Measurements from ENCODE around the gene FBH1. TPM values are rescaled to one million over a fixed set of nuclear protein-coding genes. Genes with fewer than 3 reads are reported as not detected.
"Not testable (repeated sequence)": the region's sequence is repeated elsewhere in the genome, so short reads cannot be mapped to it uniquely, and the experiment has no call there.

The FBH1 gene
- total and polyA plus RNA-seq, 4 experiments from 2014 or later = 71.1 to 97.5 (median 83.6) TPM

DNA sequence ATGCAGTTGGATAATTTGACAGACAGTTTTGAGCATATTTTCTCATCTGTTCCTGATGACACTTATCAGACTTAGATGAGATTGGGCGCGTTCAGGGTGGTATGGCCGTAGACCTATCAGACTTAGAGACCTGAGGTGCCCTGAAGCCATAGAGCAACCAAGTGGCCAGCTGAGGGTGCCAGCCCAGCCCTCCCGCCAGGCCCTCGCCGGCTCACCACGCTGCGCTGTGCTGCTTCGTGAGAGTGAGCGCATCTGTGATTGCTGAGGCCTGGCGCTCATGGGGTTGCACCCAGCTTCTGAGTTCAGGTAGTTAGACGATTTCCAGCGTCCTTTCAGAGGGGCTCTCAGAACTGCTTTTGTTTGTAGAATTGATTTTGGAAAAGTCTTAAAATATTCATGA is 10.2 kb downstream of the FBH1 start:
- peaks cover 32 to 36% of the 10 kb centered on the region in 2 donors for H3K36me3 Mint-ChIP-seq
- POLR2A ChIA-PET (ENCODE audit: partially characterized antibody) = interaction anchor here (1.1 to 1.2 kb wide), 2 partner anchors 10 to 12 kb away, joined by 3 read pairs; partner anchors contain the start of genes ANKRD16 and FBH1
- H3K27me3 Mint-ChIP-seq = no peaks in the 10 kb centered on the region
- no peak overlapping the region for H3K27ac Mint-ChIP-seq
- Histone ChIP-seq H3K36me3 (ENCODE audit: insufficient read depth, low read length) (no peaks in the 10 kb centered on the region), H3K9me3 (ENCODE audit: control insufficient read depth in 1 of 2, low read length in 2 of 2) (no peaks in the 10 kb centered on the region), H3K27me3 (ENCODE audit: insufficient read depth, low read length) (no peaks in the 10 kb centered on the region), H3K27ac (ENCODE audit: low read depth, low read length) (no peak overlapping the region), H3K4me1 (ENCODE audit: insufficient read depth, low read length) (peaks cover 20% of the 10 kb centered on the region), H3K4me3 (ENCODE audit: low read length in 2 of 2) (no peak overlapping the region)
- intact Hi-C loops (cut with micrococcal nuclease) = no loop called here
- H3K4me1 Mint-ChIP-seq = peaks cover 16 to 47% (median 27%) of the 10 kb centered on the region in 4 donors
- CTCF ChIA-PET (ENCODE audit: partially characterized antibody) = no interaction called here
- no peak for DNase-seq
- peaks cover 0 to 4% (median 0%) of the 10 kb centered on the region in 8 donors for H3K9me3 Mint-ChIP-seq
- no peak overlapping the region for H3K4me3 Mint-ChIP-seq

DNA sequence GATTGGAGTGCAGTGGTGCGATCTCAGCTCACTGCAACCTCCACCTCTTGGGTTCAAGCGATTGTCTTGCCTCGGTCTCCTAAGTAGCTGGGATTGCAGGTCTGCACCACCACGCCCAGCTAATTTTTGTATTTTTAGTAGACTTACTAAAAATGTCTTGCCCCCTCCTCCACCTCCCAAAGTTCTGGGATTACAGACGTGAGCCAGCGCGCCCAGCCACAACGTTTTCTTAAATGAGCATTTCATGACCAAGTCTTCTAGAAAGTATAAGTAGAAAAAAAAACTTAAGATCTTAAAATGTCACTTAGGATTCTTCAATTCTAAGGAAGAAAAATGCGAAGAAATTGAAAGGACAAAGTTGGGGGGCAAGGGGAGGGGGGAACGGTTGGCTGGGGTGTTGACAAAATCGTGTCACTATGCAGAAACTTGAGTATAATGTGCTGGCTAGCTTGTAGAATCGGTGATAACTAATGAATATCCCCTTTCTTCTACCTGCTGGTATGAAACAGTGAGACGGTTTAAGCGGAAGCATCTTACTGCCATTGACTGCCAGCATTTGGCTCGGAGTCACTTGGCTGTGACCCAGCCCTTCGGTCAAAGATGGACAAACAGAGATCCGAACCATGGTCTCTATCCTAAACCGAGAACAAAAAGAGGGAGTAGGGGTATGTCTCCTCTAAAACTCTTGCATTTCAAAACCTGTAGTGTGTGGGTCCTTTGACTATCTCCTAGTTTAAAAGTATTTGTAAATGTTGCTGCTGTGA is 12.7 kb downstream of the FBH1 start:
- DNase-seq = no peak
- Histone ChIP-seq H3K4me1 (ENCODE audit: insufficient read depth, low read length) (peaks cover 11% of the 10 kb centered on the region), H3K9me3 (ENCODE audit: control insufficient read depth in 1 of 2, low read length in 2 of 2) (no peaks in the 10 kb centered on the region), H3K4me3 (ENCODE audit: low read length in 2 of 2) (no peak overlapping the region), H3K36me3 (ENCODE audit: insufficient read depth, low read length) (no peaks in the 10 kb centered on the region), H3K27ac (ENCODE audit: low read depth, low read length) (no peak overlapping the region), H3K27me3 (ENCODE audit: insufficient read depth, low read length) (no peaks in the 10 kb centered on the region)
- peaks cover 13 to 44% (median 22%) of the 10 kb centered on the region in 4 donors for H3K4me1 Mint-ChIP-seq
- peak overlapping the region in 1 of 7 donors; percentile 23 for H3K27ac Mint-ChIP-seq
- intact Hi-C loops (cut with micrococcal nuclease) = no loop called here
- no peaks in the 10 kb centered on the region for H3K27me3 Mint-ChIP-seq
- no peak overlapping the region for H3K4me3 Mint-ChIP-seq
- H3K36me3 Mint-ChIP-seq = peaks cover 24 to 35% of the 10 kb centered on the region in 2 donors
- CTCF ChIA-PET (ENCODE audit: partially characterized antibody) = no interaction called here
- H3K9me3 Mint-ChIP-seq = peaks cover 0 to under 1% (median 0%) of the 10 kb centered on the region in 8 donors
- POLR2A ChIA-PET (ENCODE audit: partially characterized antibody) = no interaction called here

DNA sequence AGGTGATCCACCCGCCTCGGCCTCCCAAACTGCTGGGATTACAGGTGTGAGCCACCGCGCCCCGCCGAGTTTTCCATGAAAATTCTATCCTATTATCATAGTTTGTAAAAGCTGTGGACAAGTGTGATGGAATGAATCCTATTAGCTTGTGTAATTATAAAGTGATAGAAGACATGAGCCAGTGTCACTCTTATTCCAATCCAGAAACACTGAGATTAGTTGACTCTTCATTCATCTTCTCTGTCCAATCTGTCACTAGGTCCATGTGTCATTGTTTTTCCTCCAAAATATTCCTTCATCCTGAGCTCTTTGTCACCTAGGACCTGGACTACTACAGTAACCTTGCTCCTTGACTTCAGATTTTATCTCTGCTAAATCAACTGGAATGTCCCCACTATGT is 13.5 kb downstream of the FBH1 start:
- CTCF ChIA-PET (ENCODE audit: partially characterized antibody) = interaction anchor here (0.7 kb wide), 1 partner anchor 450 kb away, joined by 3 read pairs; no protein-coding TSS in a partner anchor

GRCh38 chr10:5904227-5904626 is 14.2 kb downstream of the FBH1 start:
- Histone ChIP-seq H3K27ac (ENCODE audit: low read depth, low read length) (no peak overlapping the region), H3K9me3 (ENCODE audit: control insufficient read depth in 1 of 2, low read length in 2 of 2) (no peaks in the 10 kb centered on the region), H3K27me3 (ENCODE audit: insufficient read depth, low read length) (no peaks in the 10 kb centered on the region), H3K4me3 (ENCODE audit: low read length in 2 of 2) (no peak overlapping the region), H3K4me1 (ENCODE audit: insufficient read depth, low read length) (peaks cover 12% of the 10 kb centered on the region), H3K36me3 (ENCODE audit: insufficient read depth, low read length) (peaks cover 6% of the 10 kb centered on the region)
- Mint-ChIP-seq H3K27ac (peak overlapping the region in 3 of 7 donors; percentile 17 to 86 (median 31)), H3K9me3 (no peaks in the 10 kb centered on the region), H3K4me1 (peaks cover 14 to 44% (median 23%) of the 10 kb centered on the region in 4 donors), H3K27me3 (no peaks in the 10 kb centered on the region), H3K4me3 (no peak overlapping the region), H3K36me3 (peaks cover 32 to 42% of the 10 kb centered on the region in 2 donors)
- no peak for DNase-seq
- intact Hi-C loops (cut with micrococcal nuclease) = no loop called here
- ChIA-PET POLR2A (ENCODE audit: partially characterized antibody) (no interaction called here), CTCF (ENCODE audit: partially characterized antibody) (no interaction called here)

More for the DNA sequence above, 13.5 kb downstream of the FBH1 start:
- no peak overlapping the region for H3K27ac ChIP-seq (ENCODE audit: low read depth, low read length)
- POLR2A ChIA-PET (ENCODE audit: partially characterized antibody) = interaction anchor here (0.7 kb wide), 1 partner anchor 62 kb away, joined by 3 read pairs; no protein-coding TSS in a partner anchor
- no peak for DNase-seq
- H3K4me3 ChIP-seq (ENCODE audit: low read length in 2 of 2) = no peak overlapping the region
- Mint-ChIP-seq H3K36me3 (peaks cover 26 to 38% of the 10 kb centered on the region in 2 donors), H3K27ac (no peak overlapping the region), H3K4me1 (peaks cover 14 to 47% (median 26%) of the 10 kb centered on the region in 4 donors), H3K27me3 (no peaks in the 10 kb centered on the region), H3K4me3 (no peak overlapping the region), H3K9me3 (no peaks in the 10 kb centered on the region)
- no peaks in the 10 kb centered on the region for H3K9me3 ChIP-seq (ENCODE audit: control insufficient read depth in 1 of 2, low read length in 2 of 2)
- H3K27me3 ChIP-seq (ENCODE audit: insufficient read depth, low read length) = no peaks in the 10 kb centered on the region
- H3K36me3 ChIP-seq (ENCODE audit: insufficient read depth, low read length) = no peaks in the 10 kb centered on the region
- intact Hi-C loops (cut with micrococcal nuclease) = no loop called here
- peaks cover 12% of the 10 kb centered on the region for H3K4me1 ChIP-seq (ENCODE audit: insufficient read depth, low read length)

DNA sequence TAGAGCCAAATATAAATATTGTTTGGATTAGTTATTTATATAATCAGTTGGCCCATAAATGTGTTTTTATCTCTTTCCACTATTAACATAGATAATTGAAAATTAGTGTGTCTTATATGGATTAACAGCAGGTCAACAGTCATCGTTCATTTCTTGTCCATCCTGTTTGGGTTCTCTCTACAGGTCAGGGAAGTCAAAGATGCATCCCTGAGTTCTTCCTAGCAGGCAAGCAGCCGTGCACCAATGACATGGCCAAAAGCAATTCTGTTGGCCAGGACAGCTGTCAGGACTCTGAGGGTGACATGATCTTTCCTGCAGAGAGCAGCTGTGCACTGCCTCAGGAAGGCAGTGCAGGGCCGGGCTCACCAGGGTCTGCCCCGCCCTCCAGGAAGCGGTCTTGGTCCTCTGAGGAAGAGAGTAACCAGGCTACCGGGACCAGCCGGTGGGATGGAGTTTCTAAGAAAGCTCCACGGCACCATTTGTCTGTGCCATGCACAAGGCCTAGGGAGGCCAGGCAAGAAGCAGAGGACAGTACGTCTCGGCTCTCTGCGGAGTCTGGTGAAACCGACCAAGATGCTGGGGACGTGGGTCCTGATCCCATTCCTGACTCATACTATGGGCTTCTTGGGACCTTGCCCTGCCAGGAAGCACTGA is 15.9 kb downstream of the FBH1 start:
- no peaks in the 10 kb centered on the region for H3K27me3 ChIP-seq (ENCODE audit: insufficient read depth, low read length)
- peaks cover 19% of the 10 kb centered on the region for H3K36me3 ChIP-seq (ENCODE audit: insufficient read depth, low read length)
- Mint-ChIP-seq H3K9me3 (no peaks in the 10 kb centered on the region), H3K27ac (peak overlapping the region in 1 of 7 donors; percentile 15), H3K4me3 (peak overlapping the region in 1 of 8 donors; percentile 29), H3K36me3 (peaks cover 45 to 54% of the 10 kb centered on the region in 2 donors), H3K27me3 (no peaks in the 10 kb centered on the region), H3K4me1 (peaks cover 14 to 36% (median 20%) of the 10 kb centered on the region in 4 donors)
- intact Hi-C loops (cut with micrococcal nuclease) = no loop called here
- H3K27ac ChIP-seq (ENCODE audit: low read depth, low read length) = no peak overlapping the region
- DNase-seq = no peak
- ChIA-PET CTCF (ENCODE audit: partially characterized antibody) (no interaction called here), POLR2A (ENCODE audit: partially characterized antibody) (no interaction called here)
- peaks cover 12% of the 10 kb centered on the region for H3K4me1 ChIP-seq (ENCODE audit: insufficient read depth, low read length)
- H3K9me3 ChIP-seq (ENCODE audit: control insufficient read depth in 1 of 2, low read length in 2 of 2) = no peaks in the 10 kb centered on the region
- H3K4me3 ChIP-seq (ENCODE audit: low read length in 2 of 2) = no peak overlapping the region

- no peak overlapping the region for H3K27ac ChIP-seq (ENCODE audit: low read depth, low read length)
- intact Hi-C loops (cut with micrococcal nuclease) = no loop called here
- no peaks in the 10 kb centered on the region for H3K9me3 ChIP-seq (ENCODE audit: control insufficient read depth in 1 of 2, low read length in 2 of 2)
- Mint-ChIP-seq H3K9me3 (no peaks in the 10 kb centered on the region), H3K27ac (peak overlapping the region in 1 of 7 donors; percentile 82), H3K4me3 (no peak overlapping the region), H3K4me1 (peaks cover 14 to 36% (median 21%) of the 10 kb centered on the region in 4 donors), H3K36me3 (peaks cover 48 to 61% of the 10 kb centered on the region in 2 donors), H3K27me3 (no peaks in the 10 kb centered on the region)
- H3K4me1 ChIP-seq (ENCODE audit: insufficient read depth, low read length) = peaks cover 12% of the 10 kb centered on the region
- ChIA-PET POLR2A (ENCODE audit: partially characterized antibody) (no interaction called here), CTCF (ENCODE audit: partially characterized antibody) (no interaction called here)
- peaks cover 26% of the 10 kb centered on the region for H3K36me3 ChIP-seq (ENCODE audit: insufficient read depth, low read length)
- H3K4me3 ChIP-seq (ENCODE audit: low read length in 2 of 2) = no peak overlapping the region
- no peaks in the 10 kb centered on the region for H3K27me3 ChIP-seq (ENCODE audit: insufficient read depth, low read length)
- DNase-seq = no peak
These were observed 16.6 kb downstream of the FBH1 start for GRCh38 chr10:5906651-5907050.

GRCh38 chr10:5908676-5909075 is 18.6 kb downstream of the FBH1 start:
- peaks cover 58 to 69% of the 10 kb centered on the region in 2 donors for H3K36me3 Mint-ChIP-seq
- H3K9me3 ChIP-seq (ENCODE audit: control insufficient read depth in 1 of 2, low read length in 2 of 2); H3K9me3 Mint-ChIP-seq; DNase-seq; H3K4me3 ChIP-seq (ENCODE audit: low read length in 2 of 2); H3K4me3 Mint-ChIP-seq; POLR2A ChIA-PET (ENCODE audit: partially characterized antibody); H3K27ac ChIP-seq (ENCODE audit: low read depth, low read length); H3K27me3 Mint-ChIP-seq; intact Hi-C loops (cut with micrococcal nuclease); H3K27me3 ChIP-seq (ENCODE audit: insufficient read depth, low read length): not testable (repeated sequence)
- H3K27ac Mint-ChIP-seq = peak overlapping the region in 1 of 7 donors; percentile 76
- CTCF ChIA-PET (ENCODE audit: partially characterized antibody) = interaction anchor here (0.8 kb wide), 1 partner anchor 20 kb away, joined by 3 read pairs; no protein-coding TSS in a partner anchor
- peaks cover 10 to 35% (median 21%) of the 10 kb centered on the region in 4 donors for H3K4me1 Mint-ChIP-seq
- Histone ChIP-seq H3K4me1 (ENCODE audit: insufficient read depth, low read length) (peaks cover 12% of the 10 kb centered on the region), H3K36me3 (ENCODE audit: insufficient read depth, low read length) (peaks cover 38% of the 10 kb centered on the region)

Data from CD4-positive, alpha-beta memory T cell (primary cell).